NT2/D1 (cell line): ENCODE measurements around the gene ZDHHC17.

ENCODE experiments used
- YY1 ChIP-seq: IDR thresholded peaks from 2 replicates; pipeline ENCODE4 v1.6.1; 2011; ENCODE audit not compliant: insufficient read length, insufficient read depth
- ZNF274 ChIP-seq: IDR thresholded peaks from 2 replicates; pipeline ENCODE4 v1.6.1; 2011; ENCODE audit warnings: mild to moderate bottlenecking, low read depth, low read length

DNA sequence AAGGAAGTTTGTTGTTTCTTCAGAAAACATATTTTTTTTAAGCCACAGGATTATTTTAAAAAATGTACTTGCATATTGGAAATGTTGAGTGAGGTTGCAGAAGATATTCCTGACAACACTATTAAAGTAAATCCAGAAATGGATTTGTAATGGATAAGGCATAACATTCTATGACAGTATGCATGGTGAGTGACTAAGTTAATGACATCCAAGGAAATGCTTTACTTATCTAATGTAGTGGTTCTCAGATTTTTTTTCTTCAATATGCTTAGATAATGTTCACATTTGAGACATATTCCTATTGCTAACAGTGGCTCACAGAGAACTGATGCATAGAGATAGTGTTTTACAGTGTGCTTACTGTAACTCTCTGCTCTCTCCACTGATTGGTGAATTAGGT lies 49.4 kb downstream of the ZDHHC17 start:
- TF ChIP-seq YY1: no peak
- no peak for TF ChIP-seq ZNF274
